B cell (primary cell): ENCODE data around the gene METTL21A.

ENCODE experiments used
- EZH2 ChIP-seq: IDR thresholded peaks from 2 replicates; pipeline ENCODE4 v1.6.1; 2012; ENCODE audit warnings: borderline replicate concordance, low read depth, mild to moderate bottlenecking, moderate library complexity, low read length; ENCODE audit not compliant: insufficient read depth, poor library complexity, severe bottlenecking
- TF ChIP-seq, protein P1 (sequence below): fragments of 200-600 bp; IDR thresholded peaks from one replicate; pipeline ENCODE4 v1.8.0; 2022; ENCODE audit warnings: antibody characterized with exemption, mild to moderate bottlenecking

DNA sequence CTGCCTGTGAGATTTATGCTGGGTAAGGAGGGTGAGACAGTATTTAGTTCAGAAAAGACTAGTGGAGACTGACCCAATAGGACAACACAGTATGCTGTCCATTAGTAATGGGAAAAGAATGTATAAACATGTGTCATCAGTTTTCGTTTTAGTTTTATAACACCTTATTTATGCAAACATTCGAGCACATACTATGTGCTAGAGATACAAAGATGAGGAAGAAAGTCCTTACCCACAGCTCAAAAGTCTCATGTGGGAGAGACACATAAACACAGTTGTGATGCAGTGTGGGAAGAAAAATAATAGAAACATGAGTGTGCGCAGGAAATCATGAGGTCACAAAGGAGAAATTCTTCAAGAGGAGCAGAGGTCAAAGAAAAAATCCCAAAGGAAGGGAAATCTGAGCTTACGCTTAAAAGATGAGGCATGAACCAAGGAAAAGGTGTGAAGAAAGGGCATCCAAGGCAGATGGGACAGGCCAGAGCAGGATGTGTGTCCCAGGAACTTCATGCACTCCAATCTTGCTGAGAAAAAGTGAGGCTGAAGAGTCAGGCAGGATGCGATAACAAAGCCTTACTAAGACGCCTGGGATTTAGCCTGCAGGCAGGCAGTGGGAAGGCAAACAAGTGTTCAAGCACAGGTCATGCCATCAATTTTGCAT is 8.1 kb downstream of the METTL21A start:
- TF ChIP-seq, protein P1, sequence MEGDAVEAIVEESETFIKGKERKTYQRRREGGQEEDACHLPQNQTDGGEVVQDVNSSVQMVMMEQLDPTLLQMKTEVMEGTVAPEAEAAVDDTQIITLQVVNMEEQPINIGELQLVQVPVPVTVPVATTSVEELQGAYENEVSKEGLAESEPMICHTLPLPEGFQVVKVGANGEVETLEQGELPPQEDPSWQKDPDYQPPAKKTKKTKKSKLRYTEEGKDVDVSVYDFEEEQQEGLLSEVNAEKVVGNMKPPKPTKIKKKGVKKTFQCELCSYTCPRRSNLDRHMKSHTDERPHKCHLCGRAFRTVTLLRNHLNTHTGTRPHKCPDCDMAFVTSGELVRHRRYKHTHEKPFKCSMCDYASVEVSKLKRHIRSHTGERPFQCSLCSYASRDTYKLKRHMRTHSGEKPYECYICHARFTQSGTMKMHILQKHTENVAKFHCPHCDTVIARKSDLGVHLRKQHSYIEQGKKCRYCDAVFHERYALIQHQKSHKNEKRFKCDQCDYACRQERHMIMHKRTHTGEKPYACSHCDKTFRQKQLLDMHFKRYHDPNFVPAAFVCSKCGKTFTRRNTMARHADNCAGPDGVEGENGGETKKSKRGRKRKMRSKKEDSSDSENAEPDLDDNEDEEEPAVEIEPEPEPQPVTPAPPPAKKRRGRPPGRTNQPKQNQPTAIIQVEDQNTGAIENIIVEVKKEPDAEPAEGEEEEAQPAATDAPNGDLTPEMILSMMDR = no peak
- TF ChIP-seq EZH2 = no peak
